ENCODE data around the gene CDK5R1. TPM values are rescaled to one million over a fixed set of nuclear protein-coding genes. Genes with fewer than 3 reads are reported as not detected.

Gene CDK5R1
- polyA plus RNA-seq, 5 donors, result 3.0 to 4.6 (median 3.9) TPM

GRCh38 chr17:32467949-32468348, 18.8 kb upstream of the CDK5R1 start:
- no peak for DNase-seq

- no peak for DNase-seq
Observed at GRCh38 chr17:32470405-32471167, 16.2 kb upstream of the CDK5R1 start.

DNA sequence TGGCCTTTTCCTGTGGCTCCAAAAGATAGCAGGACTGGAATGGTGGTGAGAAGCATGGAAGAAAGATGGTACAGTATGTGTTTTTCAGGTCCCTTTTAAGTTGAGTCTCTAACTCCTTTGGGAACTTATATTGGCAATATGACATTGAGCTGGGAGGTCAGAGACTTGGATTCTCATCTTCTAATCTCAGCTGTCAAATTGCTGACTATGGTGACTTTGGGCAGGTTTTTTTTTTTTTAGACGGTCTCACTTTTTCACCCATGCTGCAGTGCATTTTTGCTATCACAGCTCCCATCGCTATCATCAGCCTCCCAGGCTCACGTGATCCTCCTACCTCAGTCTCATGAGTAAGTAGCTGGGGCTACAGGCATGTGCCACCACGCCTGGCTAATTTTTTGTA, 15.1 kb upstream of the CDK5R1 start:
- no peak for DNase-seq

- no peak for DNase-seq
Observed at GRCh38 chr17:32475258-32475657, 11.5 kb upstream of the CDK5R1 start.

DNA sequence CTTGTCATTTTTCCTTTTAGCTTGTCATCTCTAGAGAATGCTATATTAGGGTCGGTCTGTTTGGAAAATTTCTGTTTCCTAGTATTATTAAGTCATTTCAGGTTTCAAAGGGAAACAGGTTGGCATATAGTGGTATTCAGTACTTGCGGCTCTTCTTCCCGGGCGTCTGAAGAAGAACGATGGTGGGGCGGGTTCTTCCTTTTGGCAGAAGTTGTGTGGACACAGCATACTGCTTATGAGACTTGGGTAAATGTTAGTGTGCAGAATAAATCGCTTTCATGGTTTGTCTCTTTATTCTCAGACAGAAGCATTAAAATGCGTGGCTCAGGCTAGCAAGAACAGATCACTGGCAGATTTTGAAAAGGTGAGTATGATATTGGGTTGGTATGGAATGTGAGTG, 9.6 kb upstream of the CDK5R1 start:
- DNase-seq, result no peak

DNA sequence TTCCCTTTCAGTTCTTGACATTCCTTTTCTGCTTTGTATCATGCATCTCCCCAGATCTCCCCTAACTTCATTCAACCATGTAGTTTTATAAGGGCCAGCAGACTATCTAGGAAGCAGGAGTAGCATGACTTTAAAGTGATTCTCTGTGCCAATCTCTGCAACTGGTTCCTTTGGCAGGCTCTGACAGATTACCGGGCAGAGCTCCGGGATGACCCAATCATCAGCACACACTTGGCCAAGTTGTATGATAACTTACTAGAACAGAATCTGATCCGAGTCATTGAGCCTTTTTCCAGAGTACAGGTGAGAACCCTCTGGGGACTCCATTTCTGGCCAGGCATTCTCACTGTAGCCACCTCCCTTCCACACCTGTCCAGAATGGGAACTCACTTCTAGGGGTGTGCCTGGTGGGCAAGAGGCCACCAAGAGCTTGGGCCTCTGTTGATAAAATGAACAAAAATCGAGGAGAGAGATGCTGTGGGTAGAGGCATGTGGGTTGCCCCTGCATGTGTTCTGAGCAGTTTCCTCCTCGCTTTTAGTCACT, 7.6 kb upstream of the CDK5R1 start:
- no peak for DNase-seq

- no peak for DNase-seq
Observed at GRCh38 chr17:32481193-32481592, 5.6 kb upstream of the CDK5R1 start.

DNA sequence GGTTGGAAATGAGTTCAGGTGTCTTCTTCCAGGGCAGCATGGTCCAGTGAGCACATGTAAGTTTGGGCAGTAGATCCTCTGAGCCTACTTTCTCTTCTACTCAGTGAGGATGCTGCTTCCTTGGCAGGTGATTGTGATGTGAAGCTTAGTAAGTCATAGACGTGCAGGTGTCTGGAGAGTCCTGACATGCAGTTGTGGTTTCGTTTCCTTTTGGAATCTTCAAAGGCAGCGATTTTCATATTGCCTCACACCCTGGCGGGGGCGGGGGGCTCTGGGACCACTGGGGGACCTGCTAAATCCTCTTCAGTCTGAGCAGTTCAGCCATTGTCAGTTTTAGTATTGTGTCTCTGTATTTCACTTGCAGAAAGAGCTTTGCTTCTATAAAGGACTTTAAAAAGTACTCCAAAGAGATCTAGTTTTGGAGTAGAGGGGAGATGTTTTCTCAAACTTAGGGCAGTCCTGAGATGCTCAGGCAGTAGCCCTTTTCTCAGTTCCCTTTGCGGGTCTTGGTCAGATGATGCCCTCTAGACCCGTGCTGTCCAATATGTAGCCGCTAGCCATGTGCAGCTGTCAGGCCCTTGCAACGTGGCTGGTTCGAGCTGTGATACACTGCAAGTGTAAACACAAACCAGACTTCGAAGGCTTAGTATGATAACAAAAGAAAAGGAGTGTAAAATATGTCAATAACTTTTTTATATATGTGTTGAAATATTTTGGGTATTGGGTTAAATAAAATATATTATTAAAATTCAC, 4.0 kb upstream of the CDK5R1 start:
- DNase-seq, result no peak

GRCh38 chr17:32483451-32484019, 3.3 kb upstream of the CDK5R1 start:
- DNase-seq, result peak; percentile 80 to 83

DNA sequence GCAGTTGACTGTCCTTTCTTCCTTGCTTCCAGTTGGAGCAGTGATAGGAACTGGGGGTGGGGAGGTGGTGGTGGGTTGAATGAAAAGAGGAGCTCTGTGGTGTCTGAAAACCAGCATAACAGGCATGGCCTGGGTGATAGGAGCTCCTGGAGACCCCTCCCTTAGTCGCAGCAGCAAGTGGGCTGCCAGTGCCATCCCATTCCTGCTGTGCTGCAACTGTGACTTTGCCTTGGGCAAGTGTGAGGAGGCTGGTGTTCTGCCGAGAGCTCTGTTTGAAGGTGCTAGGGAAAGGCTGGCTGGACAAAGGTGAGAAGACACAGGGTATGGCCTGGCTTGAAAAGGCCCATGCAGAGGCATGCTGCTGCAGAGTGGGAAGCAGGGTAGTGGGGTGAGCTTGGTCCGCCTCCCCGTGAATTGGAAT, 2.7 kb upstream of the CDK5R1 start:
- no peak for DNase-seq

DNA sequence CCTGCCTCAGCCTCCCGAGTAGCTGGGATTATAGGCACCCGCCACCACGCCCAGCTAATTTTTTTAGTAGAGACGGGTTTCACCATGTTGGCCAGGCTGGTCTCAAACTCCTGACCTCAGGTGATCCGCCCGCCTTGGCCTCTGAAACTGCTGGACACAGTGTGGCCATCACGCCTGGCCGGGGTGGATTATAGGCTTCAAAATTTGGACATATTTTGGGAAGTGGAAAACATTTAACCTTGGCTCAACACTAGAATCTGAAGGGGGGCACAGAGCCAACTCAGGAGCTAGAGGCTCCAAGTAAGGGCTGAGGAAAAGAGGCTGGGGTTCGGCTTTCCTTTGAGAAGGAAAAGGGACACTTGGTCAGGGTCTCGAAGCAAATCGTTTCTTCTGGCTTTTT, 2.2 kb upstream of the CDK5R1 start:
- DNase-seq, result no peak

DNA sequence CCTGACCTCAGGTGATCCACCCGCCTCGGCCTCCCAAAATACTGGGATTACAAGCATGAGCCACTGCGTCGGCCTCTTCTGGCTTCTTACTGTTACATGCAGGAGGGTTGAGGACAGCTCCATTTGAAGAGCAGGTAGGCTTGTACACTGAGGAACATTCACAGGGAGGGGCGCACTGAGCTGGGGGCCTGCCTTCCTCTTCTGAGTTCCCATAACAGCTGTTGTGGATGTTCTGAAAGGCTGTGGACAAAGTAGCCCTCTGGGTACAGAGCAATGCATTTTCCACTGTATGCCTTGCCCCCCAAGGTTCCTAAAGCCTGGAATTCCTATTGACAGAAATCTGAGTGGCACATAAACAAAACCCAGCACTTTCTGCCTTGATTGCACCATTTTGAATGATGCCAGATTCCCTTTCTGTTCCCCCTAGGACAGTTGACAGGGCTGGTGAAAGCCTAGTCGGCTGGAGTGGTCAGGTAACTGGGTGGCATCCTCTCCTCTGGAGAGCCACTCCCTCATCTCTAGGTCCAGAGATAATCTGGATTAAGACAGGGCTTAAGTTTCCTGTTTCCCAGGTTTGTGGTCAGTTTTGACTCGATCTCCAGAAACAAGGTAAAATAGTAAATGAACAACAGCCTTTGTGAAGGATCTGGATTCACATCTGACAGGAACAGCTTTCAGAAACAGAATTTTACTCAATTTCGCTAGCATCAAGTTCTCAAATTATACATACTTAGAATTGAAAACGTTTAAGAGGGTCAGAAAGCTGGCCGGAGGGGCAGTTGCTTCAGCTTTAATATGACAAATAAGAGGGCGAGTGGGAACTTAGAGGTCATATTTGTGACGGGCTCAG, 1.3 kb upstream of the CDK5R1 start:
- no peak for DNase-seq

- peak; percentile 69 to 78 for DNase-seq
Observed at GRCh38 chr17:32486111-32486700, 587 bp upstream of the CDK5R1 start.

- peak in 1 of 2 donors; percentile 19 for DNase-seq
Observed at GRCh38 chr17:32487473-32488176, 832 bp downstream of the CDK5R1 start.

GRCh38 chr17:32488177-32488542, 1.4 kb downstream of the CDK5R1 start:
- no peak for DNase-seq

GRCh38 chr17:32488604-32489180, 1.9 kb downstream of the CDK5R1 start:
- no peak for DNase-seq

- no peak for DNase-seq
Observed at GRCh38 chr17:32489320-32490100, 2.7 kb downstream of the CDK5R1 start.

DNA sequence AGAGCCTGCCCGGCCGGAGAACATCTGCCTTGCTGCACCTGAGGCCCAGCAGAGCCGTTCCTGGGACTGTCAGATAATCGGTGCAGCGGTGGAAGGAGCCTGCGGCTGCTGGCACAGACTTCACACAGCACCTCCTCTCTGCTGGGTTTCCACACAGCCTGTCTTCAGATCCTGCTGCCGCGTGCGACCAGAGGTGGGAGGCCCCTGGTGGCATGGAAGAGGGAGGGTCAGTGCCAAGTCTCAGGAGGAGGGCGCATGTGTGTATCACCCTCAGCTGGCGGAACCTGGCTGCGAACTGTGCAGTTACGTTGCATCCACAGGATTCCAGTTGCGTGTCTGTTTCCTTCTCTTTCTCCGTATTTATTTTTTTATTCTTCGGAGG, 3.3 kb downstream of the CDK5R1 start:
- no peak for DNase-seq
